ENCODE results near the gene LAMB3. TPM values are rescaled to one million over a fixed set of nuclear protein-coding genes. Genes with fewer than 3 reads are reported as not detected.

The LAMB3 gene
- total RNA-seq, 1 experiment from 2014 or later = 90.0 TPM

GRCh38 chr1:209589863-209590262 is 62.4 kb downstream of the LAMB3 start:
- DNase-seq = no peak
- Histone ChIP-seq H3K4me3 (no peak overlapping the region), H4K20me1 (ENCODE audit: insufficient read depth) (no peaks in the 10 kb centered on the region), H3K4me1 (replicated peaks; ENCODE audit: insufficient read depth) (peaks cover 14% of the 10 kb centered on the region), H3K36me3 (ENCODE audit: low read depth) (no peaks in the 10 kb centered on the region), H3K9me3 (ENCODE audit: insufficient read depth, low read depth) (no peaks in the 10 kb centered on the region), H3K27ac (no peak overlapping the region), H2AFZ (no peak overlapping the region), H3K4me2 (no peak overlapping the region), H3K9me2 (ENCODE audit: insufficient read depth) (no peaks in the 10 kb centered on the region), H3K27me3 (ENCODE audit: insufficient read depth, low read depth) (no peaks in the 10 kb centered on the region; the same call in 1 of the 2 replicates), H3F3A (ENCODE audit: insufficient read depth, low read depth) (peaks cover 11% of the 10 kb centered on the region; the same call in 1 of the 2 replicates), H3K79me2 (ENCODE audit: low read depth) (no peaks in the 10 kb centered on the region)
- intact Hi-C loops (cut with micrococcal nuclease; ENCODE audit: unreplicated experiment) = no loop called here
- no TSS peak for BruUV-seq (replicated peaks)
- POLR2A ChIA-PET (ENCODE audit: unreplicated experiment) = no interaction called here
- CTCF ChIA-PET = interaction anchor here (0.7 kb wide), 1 partner anchor 59 kb away, joined by 3 read pairs; no protein-coding TSS in a partner anchor
- TF ChIP-seq, protein P1, sequence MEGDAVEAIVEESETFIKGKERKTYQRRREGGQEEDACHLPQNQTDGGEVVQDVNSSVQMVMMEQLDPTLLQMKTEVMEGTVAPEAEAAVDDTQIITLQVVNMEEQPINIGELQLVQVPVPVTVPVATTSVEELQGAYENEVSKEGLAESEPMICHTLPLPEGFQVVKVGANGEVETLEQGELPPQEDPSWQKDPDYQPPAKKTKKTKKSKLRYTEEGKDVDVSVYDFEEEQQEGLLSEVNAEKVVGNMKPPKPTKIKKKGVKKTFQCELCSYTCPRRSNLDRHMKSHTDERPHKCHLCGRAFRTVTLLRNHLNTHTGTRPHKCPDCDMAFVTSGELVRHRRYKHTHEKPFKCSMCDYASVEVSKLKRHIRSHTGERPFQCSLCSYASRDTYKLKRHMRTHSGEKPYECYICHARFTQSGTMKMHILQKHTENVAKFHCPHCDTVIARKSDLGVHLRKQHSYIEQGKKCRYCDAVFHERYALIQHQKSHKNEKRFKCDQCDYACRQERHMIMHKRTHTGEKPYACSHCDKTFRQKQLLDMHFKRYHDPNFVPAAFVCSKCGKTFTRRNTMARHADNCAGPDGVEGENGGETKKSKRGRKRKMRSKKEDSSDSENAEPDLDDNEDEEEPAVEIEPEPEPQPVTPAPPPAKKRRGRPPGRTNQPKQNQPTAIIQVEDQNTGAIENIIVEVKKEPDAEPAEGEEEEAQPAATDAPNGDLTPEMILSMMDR (conservative IDR thresholded peaks at IDR 0.05) = no peak
- no peak for TF ChIP-seq EZH2 (IDR thresholded peaks at IDR 0.05; ENCODE audit: low read depth)

DNA sequence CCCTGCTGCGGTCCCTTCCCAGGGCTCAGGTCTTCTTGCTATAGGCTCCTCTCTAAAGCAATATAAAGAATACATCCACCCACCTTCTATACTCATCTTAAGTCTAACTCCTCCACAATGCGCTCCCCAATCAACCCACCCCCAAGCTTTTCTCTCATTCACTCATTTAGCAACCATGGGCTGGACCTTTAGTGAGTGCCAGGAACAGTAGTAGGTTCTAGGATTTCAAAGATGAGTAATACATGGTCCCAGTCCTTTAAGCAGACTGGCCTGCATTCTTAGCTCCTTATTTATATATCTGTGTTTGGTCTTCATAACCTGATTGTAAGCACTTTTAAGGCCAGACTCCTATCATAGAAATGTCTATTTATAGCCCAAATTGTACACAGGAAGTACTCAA is 62.8 kb downstream of the LAMB3 start:
- no peak overlapping the region for H3K4me2 ChIP-seq
- BruUV-seq (replicated peaks) = no TSS peak
- no peak overlapping the region for H2AFZ ChIP-seq
- POLR2A ChIA-PET (ENCODE audit: unreplicated experiment) = no interaction called here
- H4K20me1 ChIP-seq (ENCODE audit: insufficient read depth) = no peaks in the 10 kb centered on the region
- H3K27me3 ChIP-seq (ENCODE audit: insufficient read depth, low read depth) = no peaks in the 10 kb centered on the region; the same call in 1 of the 2 replicates
- no peak overlapping the region for H3K27ac ChIP-seq
- no peaks in the 10 kb centered on the region for H3K79me2 ChIP-seq (ENCODE audit: low read depth)
- H3K9me2 ChIP-seq (ENCODE audit: insufficient read depth) = no peaks in the 10 kb centered on the region
- no peaks in the 10 kb centered on the region for H3K9me3 ChIP-seq (ENCODE audit: insufficient read depth, low read depth)
- intact Hi-C loops (cut with micrococcal nuclease; ENCODE audit: unreplicated experiment) = no loop called here
- peaks cover 14% of the 10 kb centered on the region for H3K4me1 ChIP-seq (replicated peaks; ENCODE audit: insufficient read depth)
- no peak overlapping the region for H3K4me3 ChIP-seq
- DNase-seq = no peak
- CTCF ChIA-PET = no interaction called here
- H3F3A ChIP-seq (ENCODE audit: insufficient read depth, low read depth) = peaks cover 11% of the 10 kb centered on the region; the same call in 1 of the 2 replicates
- TF ChIP-seq, protein P1 (conservative IDR thresholded peaks at IDR 0.05) = no peak
- no peak for TF ChIP-seq EZH2 (IDR thresholded peaks at IDR 0.05; ENCODE audit: low read depth)
- H3K36me3 ChIP-seq (ENCODE audit: low read depth) = no peaks in the 10 kb centered on the region

- H3K79me2 ChIP-seq (ENCODE audit: low read depth) = no peaks in the 10 kb centered on the region
- no peaks in the 10 kb centered on the region for H3K36me3 ChIP-seq (ENCODE audit: low read depth)
- H3K9me2 ChIP-seq (ENCODE audit: insufficient read depth) = no peaks in the 10 kb centered on the region
- H3K4me3 ChIP-seq = no peak overlapping the region
- H2AFZ ChIP-seq = no peak overlapping the region
- no peak overlapping the region for H3K27ac ChIP-seq
- ChIA-PET CTCF (interaction anchor here (0.7 kb wide), 1 partner anchor 158 kb away, joined by 5 read pairs; no protein-coding TSS in a partner anchor), POLR2A (ENCODE audit: unreplicated experiment) (no interaction called here)
- H3F3A ChIP-seq (ENCODE audit: insufficient read depth, low read depth) = peaks cover 11% of the 10 kb centered on the region; the same call in 1 of the 2 replicates
- H3K9me3 ChIP-seq (ENCODE audit: insufficient read depth, low read depth) = no peaks in the 10 kb centered on the region
- intact Hi-C loops (cut with micrococcal nuclease; ENCODE audit: unreplicated experiment) = no loop called here
- H3K4me1 ChIP-seq (replicated peaks; ENCODE audit: insufficient read depth) = peaks cover 14% of the 10 kb centered on the region
- no TSS peak for BruUV-seq (replicated peaks)
- no peaks in the 10 kb centered on the region; the same call in 1 of the 2 replicates for H3K27me3 ChIP-seq (ENCODE audit: insufficient read depth, low read depth)
- TF ChIP-seq, protein P1 (conservative IDR thresholded peaks at IDR 0.05) = no peak
- TF ChIP-seq EZH2 (IDR thresholded peaks at IDR 0.05; ENCODE audit: low read depth) = no peak
- DNase-seq = peak; percentile 36 to 70
- H4K20me1 ChIP-seq (ENCODE audit: insufficient read depth) = no peaks in the 10 kb centered on the region
- peak overlapping the region; percentile 29 for H3K4me2 ChIP-seq
Measured at GRCh38 chr1:209587789-209588188, 64.4 kb downstream of the LAMB3 start.

Measured in PC-9 (cell line).